HUDEP-2 (cell line): ENCODE results near the gene DYNLRB2.

Experiments used
- DNase-seq, 76 experiments: peaks; one replicate each; lab custom pipeline; 2025; ENCODE audit not compliant: unreplicated experiment in 76 of 76; lab: John Stamatoyannopoulos, UW

DYNLRB2 gene

GRCh38 chr16:80594756-80595155 is 54.0 kb downstream of the DYNLRB2 start:
- DNase-seq = no peak

DNA sequence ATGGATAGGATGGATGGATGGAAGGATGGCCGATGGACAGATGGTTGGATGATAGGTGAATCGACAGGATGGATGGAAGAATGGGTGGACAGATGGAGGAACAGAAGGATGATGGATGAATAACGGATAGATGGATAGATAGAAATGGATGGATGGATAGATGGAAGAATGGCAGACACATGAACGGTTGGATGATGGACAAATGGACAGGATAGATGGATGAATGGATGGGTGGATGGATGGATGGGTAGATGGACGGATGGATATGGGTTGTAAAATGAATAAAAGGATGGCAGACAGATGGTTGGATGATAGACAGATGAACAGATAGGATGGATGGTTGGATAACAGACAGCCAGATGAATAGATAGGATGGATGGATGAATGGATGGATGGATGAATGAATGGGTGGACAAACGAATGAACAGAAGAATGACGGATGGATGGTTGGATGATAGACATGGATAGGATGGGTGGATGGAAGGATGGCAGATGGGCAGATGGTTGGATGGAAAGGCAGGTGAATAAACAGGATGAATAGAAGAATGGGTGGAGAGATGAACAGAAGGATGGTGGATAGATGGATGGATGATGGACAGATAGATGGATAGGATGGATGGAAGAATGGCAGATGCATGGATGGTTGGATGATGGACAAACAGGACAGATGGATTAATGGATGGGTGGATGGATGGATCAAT is 55.9 kb downstream of the DYNLRB2 start:
- no peak for DNase-seq

DNA sequence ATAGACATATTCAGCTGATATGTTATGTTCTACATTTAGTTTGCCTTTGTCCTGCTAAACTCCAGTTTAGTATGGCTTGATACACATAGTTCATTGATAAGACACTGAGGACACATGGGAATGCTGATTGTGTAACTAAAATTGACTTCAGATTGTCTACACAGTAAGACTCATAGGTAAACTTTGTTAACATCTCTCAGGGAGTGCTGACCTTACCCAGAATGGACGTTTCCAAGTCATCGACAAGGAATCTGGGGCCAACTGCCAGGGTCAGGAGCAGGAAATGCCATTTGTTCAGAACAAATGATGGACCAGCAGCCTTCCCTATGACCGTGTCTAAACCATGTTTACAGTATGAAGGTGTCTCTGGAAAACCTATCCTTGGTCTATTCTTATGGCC is 58.7 kb downstream of the DYNLRB2 start:
- no peak for DNase-seq
